ENCODE data around the gene PDCL2.

- TF ChIP-seq YY1 (IDR thresholded peaks at IDR 0.05; ENCODE audit: insufficient read depth, insufficient read length) = no peak
- TF ChIP-seq ZNF274 (IDR thresholded peaks at IDR 0.05; ENCODE audit: low read depth, low read length) = no peak
- no peak for TF ChIP-seq SUZ12 (IDR thresholded peaks at IDR 0.05; ENCODE audit: extremely low read depth, insufficient read depth, insufficient read length)
Measured at GRCh38 chr4:55512922-55513571, 79.0 kb downstream of the PDCL2 start.
